ENCODE data around the gene CCDC82.

The CCDC82 gene

DNA sequence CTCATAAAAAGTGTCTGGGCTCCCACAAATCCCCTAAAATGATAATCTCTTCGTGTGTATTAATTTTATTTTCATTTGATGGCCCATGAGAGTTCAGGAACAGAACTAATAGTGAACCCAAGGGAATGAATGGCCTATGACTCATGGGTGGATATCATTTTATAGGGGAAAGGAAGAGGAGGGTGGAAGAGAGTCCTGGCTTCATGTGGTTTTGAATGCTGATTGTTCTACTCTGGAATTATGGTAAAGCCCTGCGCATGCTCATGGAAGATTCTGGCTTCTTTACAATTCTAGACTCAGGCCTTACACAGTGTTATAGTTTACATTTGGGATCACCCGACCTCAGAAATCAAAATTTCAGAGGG lies 82.0 kb downstream of the CCDC82 start (continued):
- TF ChIP-seq, protein P1, sequence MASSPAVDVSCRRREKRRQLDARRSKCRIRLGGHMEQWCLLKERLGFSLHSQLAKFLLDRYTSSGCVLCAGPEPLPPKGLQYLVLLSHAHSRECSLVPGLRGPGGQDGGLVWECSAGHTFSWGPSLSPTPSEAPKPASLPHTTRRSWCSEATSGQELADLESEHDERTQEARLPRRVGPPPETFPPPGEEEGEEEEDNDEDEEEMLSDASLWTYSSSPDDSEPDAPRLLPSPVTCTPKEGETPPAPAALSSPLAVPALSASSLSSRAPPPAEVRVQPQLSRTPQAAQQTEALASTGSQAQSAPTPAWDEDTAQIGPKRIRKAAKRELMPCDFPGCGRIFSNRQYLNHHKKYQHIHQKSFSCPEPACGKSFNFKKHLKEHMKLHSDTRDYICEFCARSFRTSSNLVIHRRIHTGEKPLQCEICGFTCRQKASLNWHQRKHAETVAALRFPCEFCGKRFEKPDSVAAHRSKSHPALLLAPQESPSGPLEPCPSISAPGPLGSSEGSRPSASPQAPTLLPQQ (tag by site-specific recombination; IDR thresholded peaks at IDR 0.05) = no peak
- no peak for TF ChIP-seq OSR2 (tag by site-specific recombination; IDR thresholded peaks at IDR 0.05)
- TF ChIP-seq ZNF211 (tag by site-specific recombination; IDR thresholded peaks at IDR 0.05; ENCODE audit: low read depth) = no peak
- TF ChIP-seq, protein P2, sequence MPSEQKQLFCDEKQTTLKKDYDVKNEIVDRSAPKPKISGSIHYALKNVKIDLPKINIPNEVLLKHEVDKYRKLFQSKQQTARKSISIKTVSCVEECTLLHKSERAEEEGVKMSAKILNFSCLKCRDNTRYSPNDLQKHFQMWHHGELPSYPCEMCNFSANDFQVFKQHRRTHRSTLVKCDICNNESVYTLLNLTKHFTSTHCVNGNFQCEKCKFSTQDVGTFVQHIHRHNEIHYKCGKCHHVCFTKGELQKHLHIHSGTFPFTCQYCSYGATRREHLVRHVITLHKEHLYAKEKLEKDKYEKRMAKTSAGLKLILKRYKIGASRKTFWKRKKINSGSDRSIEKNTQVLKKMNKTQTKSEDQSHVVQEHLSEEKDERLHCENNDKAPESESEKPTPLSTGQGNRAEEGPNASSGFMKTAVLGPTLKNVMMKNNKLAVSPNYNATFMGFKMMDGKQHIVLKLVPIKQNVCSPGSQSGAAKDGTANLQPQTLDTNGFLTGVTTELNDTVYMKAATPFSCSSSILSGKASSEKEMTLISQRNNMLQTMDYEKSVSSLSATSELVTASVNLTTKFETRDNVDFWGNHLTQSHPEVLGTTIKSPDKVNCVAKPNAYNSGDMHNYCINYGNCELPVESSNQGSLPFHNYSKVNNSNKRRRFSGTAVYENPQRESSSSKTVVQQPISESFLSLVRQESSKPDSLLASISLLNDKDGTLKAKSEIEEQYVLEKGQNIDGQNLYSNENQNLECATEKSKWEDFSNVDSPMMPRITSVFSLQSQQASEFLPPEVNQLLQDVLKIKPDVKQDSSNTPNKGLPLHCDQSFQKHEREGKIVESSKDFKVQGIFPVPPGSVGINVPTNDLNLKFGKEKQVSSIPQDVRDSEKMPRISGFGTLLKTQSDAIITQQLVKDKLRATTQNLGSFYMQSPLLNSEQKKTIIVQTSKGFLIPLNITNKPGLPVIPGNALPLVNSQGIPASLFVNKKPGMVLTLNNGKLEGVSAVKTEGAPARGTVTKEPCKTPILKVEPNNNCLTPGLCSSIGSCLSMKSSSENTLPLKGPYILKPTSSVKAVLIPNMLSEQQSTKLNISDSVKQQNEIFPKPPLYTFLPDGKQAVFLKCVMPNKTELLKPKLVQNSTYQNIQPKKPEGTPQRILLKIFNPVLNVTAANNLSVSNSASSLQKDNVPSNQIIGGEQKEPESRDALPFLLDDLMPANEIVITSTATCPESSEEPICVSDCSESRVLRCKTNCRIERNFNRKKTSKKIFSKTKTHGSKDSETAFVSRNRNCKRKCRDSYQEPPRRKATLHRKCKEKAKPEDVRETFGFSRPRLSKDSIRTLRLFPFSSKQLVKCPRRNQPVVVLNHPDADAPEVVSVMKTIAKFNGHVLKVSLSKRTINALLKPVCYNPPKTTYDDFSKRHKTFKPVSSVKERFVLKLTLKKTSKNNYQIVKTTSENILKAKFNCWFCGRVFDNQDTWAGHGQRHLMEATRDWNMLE (tag by site-specific recombination; conservative IDR thresholded peaks at IDR 0.05; ENCODE audit: low read depth) = no peak
- TF ChIP-seq, protein P3, sequence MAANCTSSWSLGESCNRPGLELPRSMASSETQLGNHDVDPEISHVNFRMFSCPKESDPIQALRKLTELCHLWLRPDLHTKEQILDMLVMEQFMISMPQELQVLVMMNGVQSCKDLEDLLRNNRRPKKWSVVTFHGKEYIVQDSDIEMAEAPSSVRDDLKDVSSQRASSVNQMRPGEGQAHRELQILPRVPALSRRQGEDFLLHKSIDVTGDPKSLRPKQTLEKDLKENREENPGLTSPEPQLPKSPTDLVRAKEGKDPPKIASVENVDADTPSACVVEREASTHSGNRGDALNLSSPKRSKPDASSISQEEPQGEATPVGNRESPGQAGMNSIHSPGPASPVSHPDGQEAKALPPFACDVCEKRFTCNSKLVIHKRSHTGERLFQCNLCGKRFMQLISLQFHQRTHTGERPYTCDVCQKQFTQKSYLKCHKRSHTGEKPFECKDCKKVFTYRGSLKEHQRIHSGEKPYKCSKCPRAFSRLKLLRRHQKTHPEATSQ (tag by site-specific recombination; IDR thresholded peaks at IDR 0.05) = no peak
- TF ChIP-seq ZNF146 (tag by site-specific recombination; IDR thresholded peaks at IDR 0.05) = no peak
- TF ChIP-seq ZNF292 (tag by site-specific recombination; IDR thresholded peaks at IDR 0.05; ENCODE audit: borderline replicate concordance, low read depth) = no peak
- TF ChIP-seq ZNF335 (tag by site-specific recombination; conservative IDR thresholded peaks at IDR 0.05) = 0 out of 2 replicates have a peak, but pooled peaks have one; percentile 9
- TF ChIP-seq ZNF184 (tag by site-specific recombination; IDR thresholded peaks at IDR 0.05) = no peak
- no peak for TF ChIP-seq ZNF530 (tag by site-specific recombination; IDR thresholded peaks at IDR 0.05; ENCODE audit: low read depth)
- no peak for TF ChIP-seq ZNF280C (tag by site-specific recombination; IDR thresholded peaks at IDR 0.05)
- no peak for TF ChIP-seq ZNF776 (tag by site-specific recombination; IDR thresholded peaks at IDR 0.05; ENCODE audit: borderline replicate concordance)
- no peak for TF ChIP-seq ZNF621 (tag by site-specific recombination; IDR thresholded peaks at IDR 0.05)
- TF ChIP-seq BCL11A (tag by site-specific recombination; IDR thresholded peaks at IDR 0.05; ENCODE audit: low read depth) = no peak

DNA sequence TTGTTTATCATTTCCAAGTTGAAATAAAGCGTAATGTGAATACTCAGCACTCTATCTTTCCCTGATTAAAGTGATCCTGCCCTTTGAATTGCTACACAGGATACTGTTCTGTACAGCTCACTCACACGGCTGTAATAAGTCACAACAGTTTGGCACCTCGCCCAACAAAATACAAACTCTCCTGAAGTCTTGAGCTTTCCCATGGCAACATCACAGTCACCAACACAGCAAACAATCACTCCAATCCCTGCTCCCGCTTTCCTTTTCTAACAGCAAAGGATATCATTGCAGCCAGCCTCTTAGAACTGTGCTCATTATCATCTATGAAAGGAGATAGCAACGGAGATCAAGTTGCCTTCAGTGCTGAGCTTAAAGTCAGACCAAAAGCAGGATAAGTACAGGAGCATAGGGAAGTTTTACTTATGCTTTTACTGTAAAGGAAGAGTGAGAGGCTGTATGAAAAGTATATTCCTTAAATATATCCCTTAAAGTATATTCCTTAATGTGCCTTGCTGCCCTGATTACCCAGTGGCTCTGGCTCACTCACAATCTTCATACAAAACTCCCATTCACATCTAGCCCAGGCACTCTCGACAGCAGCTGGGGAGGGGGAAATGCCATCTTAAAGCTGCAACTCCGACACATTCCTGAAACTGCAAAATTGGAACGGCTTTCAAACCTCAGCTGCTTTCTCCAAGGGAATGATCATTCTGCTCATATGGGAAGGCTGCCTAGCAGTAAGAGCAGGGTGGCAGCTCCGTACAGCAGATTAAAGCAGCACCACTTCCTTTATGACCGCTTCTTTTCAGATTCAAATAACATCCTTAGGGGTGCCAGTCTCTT lies 82.6 kb downstream of the CCDC82 start:
- POLR2A ChIA-PET = interaction anchor here (0.7 to 1.7 kb wide), 6 partner anchors 20 to 383 kb away, joined by 3 to 6 read pairs (median 4); partner anchors contain the start of genes CCDC82, JRKL, MAML2 and MTMR2
- peak overlapping the region; percentile 15 for H3K4me3 ChIP-seq (ENCODE audit: low read depth, low read length)
- TF ChIP-seq YY2 (tag by site-specific recombination; IDR thresholded peaks at IDR 0.05) (no peak), ZBTB26 (tag by site-specific recombination; optimal IDR thresholded peaks at IDR 0.05) (no peak), ZNF660 (tag by site-specific recombination; IDR thresholded peaks at IDR 0.05) (peak; percentile 52; the same call in 1 of the 2 replicates), SP7 (tag by site-specific recombination; IDR thresholded peaks at IDR 0.05) (peak; percentile 25; the same call in 1 of the 2 replicates), TCF7L2 (IDR thresholded peaks at IDR 0.05; ENCODE audit: borderline replicate concordance, low read depth, low read length) (0 out of 2 replicates have a peak, but pooled peaks have one; percentile 27), ZNF10 (tag by site-specific recombination; IDR thresholded peaks at IDR 0.05) (peak; percentile 68; the same call in 1 of the 2 replicates)

More for the DNA sequence above, 82.6 kb downstream of the CCDC82 start:
- Histone ChIP-seq H3K27ac (ENCODE audit: extremely low read depth, low read depth, low read length) (peak overlapping the region; percentile 75), H3K4me1 (ENCODE audit: control insufficient read depth, insufficient read depth, low read length) (peaks cover 13% of the 10 kb centered on the region), H3K36me3 (ENCODE audit: control insufficient read depth in 2 of 2, insufficient read depth in 1 of 2, low read length in 2 of 2) (no peaks in the 10 kb centered on the region), H3K9me3 (ENCODE audit: control insufficient read depth, insufficient read depth, low read depth, low read length) (no peaks in the 10 kb centered on the region)
- CTCF ChIA-PET = interaction anchor here (0.6 to 1.4 kb wide), 7 partner anchors 23 to 321 kb away, joined by 3 to 6 read pairs (median 3); partner anchors contain the start of gene MAML2
